Measurements from ENCODE around the gene NCOA3.

GRCh38 chr20:47559141-47559540 is 57.5 kb downstream of the NCOA3 start:
- TF ChIP-seq CTCF (IDR thresholded peaks at IDR 0.05; ENCODE audit: low read length) (no peak), EZH2 (IDR thresholded peaks at IDR 0.05; ENCODE audit: borderline replicate concordance, low read length) (no peak)

All from OCI-LY1 (cell line).